ENCODE measurements around the gene BICD2.
"Not testable (repeated sequence)": the region's sequence is repeated elsewhere in the genome, so short reads cannot be mapped to it uniquely, and the experiment has no call there.

Gene BICD2

GRCh38 chr9:92764381-92764987, at the start of gene BICD2:
TSS of gene BICD2 (minus strand) at chr9:92764833. CDS start at chr9:92764744, 89 bp downstream.
- H3K4me3 ChIP-seq (ENCODE audit: low read depth, low read length) = peak within 1 kb of the TSS; percentile 94

- peak overlapping the region; percentile 13 for H3K4me3 ChIP-seq (ENCODE audit: low read depth, low read length)
These were observed 45.1 kb upstream of the BICD2 start for GRCh38 chr9:92809629-92810326.

- H3K4me3 ChIP-seq (ENCODE audit: low read depth, low read length) = peak overlapping the region; percentile 33
These were observed 44.3 kb upstream of the BICD2 start for GRCh38 chr9:92808726-92809451.

- H3K4me3 ChIP-seq (ENCODE audit: low read depth, low read length) = peak overlapping the region; percentile 33
These were observed 43.4 kb upstream of the BICD2 start for GRCh38 chr9:92807757-92808725.

- no peak overlapping the region for H3K4me3 ChIP-seq (ENCODE audit: low read depth, low read length)
These were observed 42.6 kb upstream of the BICD2 start for GRCh38 chr9:92807031-92807756.

GRCh38 chr9:92804727-92805126, 40.1 kb upstream of the BICD2 start:
- no peak overlapping the region for H3K4me3 ChIP-seq (ENCODE audit: low read depth, low read length)

- H3K4me3 ChIP-seq (ENCODE audit: low read depth, low read length) = no peak overlapping the region
These were observed 33.7 kb upstream of the BICD2 start for GRCh38 chr9:92798358-92798757.

GRCh38 chr9:92796337-92796804, 31.7 kb upstream of the BICD2 start:
- not testable (repeated sequence) for H3K4me3 ChIP-seq (ENCODE audit: low read depth, low read length)

- no peak overlapping the region for H3K4me3 ChIP-seq (ENCODE audit: low read depth, low read length)
These were observed 31.1 kb upstream of the BICD2 start for GRCh38 chr9:92795598-92796336.

GRCh38 chr9:92795000-92795399, 30.4 kb upstream of the BICD2 start:
- no peak overlapping the region for H3K4me3 ChIP-seq (ENCODE audit: low read depth, low read length)

- H3K4me3 ChIP-seq (ENCODE audit: low read depth, low read length) = no peak overlapping the region
These were observed 29.8 kb upstream of the BICD2 start for GRCh38 chr9:92794426-92794825.

- no peak overlapping the region for H3K4me3 ChIP-seq (ENCODE audit: low read depth, low read length)
These were observed 26.2 kb upstream of the BICD2 start for GRCh38 chr9:92790542-92791527.

GRCh38 chr9:92786298-92786697, 21.7 kb upstream of the BICD2 start:
- H3K4me3 ChIP-seq (ENCODE audit: low read depth, low read length) = no peak overlapping the region

GRCh38 chr9:92781899-92782298, 17.3 kb upstream of the BICD2 start:
- no peak overlapping the region for H3K4me3 ChIP-seq (ENCODE audit: low read depth, low read length)

GRCh38 chr9:92780206-92780605, 15.6 kb upstream of the BICD2 start:
- H3K4me3 ChIP-seq (ENCODE audit: low read depth, low read length) = no peak overlapping the region

GRCh38 chr9:92775466-92775865, 10.8 kb upstream of the BICD2 start:
- H3K4me3 ChIP-seq (ENCODE audit: low read depth, low read length) = no peak overlapping the region

GRCh38 chr9:92774274-92774673, 9.6 kb upstream of the BICD2 start:
- H3K4me3 ChIP-seq (ENCODE audit: low read depth, low read length) = no peak overlapping the region

GRCh38 chr9:92773810-92774209, 9.2 kb upstream of the BICD2 start:
- no peak overlapping the region for H3K4me3 ChIP-seq (ENCODE audit: low read depth, low read length)
